ENCODE results near the gene VWF.

The VWF gene

DNA sequence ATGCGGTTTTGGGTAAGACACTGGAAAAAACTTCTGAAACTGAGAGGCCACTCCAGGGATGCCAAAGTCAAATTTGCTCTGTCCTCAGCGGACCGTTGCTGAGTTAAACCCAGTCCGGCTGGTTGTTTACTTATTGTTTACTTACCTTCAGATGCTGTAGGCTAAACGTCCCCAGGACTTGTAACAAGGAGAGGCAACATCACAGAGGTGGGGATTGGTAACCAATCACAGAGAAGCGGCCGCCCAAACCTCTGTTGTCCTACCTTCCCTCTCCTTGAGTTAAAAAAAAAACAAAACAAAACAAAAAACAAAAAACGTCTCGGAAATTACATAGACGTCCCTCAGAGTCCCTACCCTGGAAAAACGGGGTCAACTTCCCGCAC, 179.8 kb downstream of the VWF start:
- no peak for DNase-seq

DNA sequence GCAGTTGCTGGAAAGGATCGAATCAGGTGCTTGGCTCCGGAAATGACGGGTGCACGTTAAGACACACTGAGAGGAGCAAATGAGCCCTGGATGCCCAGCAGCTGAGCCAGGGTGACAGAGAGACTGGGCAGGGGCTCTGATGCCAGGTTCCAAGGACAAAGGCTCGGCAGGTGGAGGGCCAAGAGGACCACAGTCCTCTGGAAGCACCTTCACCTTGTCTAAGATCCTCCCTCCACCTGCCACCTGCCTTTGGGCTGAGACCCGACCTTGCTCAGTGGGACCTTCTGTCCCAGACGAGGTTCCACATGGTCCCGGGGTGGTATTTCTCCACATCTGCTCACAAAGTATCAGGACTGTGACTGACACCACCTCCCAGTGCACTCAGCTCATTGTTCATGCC, 180.4 kb downstream of the VWF start:
- DNase-seq, result no peak

DNA sequence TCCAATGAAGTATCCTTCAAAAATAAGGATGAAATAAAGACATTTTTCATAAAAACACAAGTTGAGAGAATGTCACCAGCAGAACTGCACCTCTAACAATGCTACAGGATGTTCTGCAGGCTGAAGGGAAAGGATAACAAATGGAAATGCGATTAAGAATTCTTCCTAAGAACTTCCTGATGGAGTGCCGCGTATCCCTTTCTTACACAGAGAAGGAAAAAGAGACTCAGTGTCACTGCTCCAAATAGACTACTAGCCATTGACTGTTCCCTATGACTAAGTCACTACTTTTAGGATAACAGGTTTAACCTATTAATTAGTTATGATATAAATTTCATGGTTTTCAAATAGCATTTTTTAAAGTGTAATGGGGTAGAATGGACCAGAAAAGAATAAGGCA, 182.6 kb downstream of the VWF start:
- no peak for DNase-seq

GRCh38 chr12:5927732-5928516, 196.5 kb downstream of the VWF start:
- no peak for DNase-seq

DNA sequence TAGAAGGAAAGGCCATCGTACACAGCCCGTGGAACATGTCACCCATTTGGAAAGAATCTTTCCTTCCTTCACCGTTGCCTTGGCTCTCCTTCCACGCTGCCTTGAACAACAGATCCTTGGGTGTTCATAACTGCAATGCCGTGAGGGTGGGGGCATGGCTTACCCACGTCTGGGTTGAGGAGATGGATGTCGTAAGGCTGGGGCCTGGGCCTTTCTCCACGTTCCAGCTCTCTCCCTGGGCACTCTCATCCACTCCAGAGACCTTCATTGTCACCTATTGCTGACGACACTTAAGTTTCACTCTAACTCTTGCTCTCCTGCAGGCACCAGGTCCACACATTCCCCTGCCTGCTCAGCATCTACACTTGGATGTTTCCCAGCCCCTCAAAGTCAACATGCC, 198.8 kb downstream of the VWF start:
- DNase-seq, result no peak

DNA sequence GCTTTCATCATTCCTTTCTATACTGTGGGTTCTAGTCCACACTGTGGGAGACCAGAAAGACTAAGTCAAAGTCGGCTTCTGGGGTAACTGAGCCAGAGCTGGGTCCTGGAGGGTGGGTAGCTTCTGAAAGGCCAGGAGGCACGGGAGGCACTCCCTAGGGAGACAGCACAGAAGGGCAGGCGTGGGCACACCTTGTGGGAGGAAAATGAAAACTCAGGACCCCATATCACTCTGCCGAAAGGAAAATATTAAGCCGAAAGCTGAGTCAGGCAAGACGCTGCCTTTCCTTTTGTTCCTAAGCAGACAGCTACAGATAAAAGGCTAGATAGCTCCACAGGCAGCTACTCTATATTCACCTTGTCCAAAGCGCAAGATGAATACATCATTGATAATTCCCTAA, 200.1 kb downstream of the VWF start:
- no peak for DNase-seq

DNA sequence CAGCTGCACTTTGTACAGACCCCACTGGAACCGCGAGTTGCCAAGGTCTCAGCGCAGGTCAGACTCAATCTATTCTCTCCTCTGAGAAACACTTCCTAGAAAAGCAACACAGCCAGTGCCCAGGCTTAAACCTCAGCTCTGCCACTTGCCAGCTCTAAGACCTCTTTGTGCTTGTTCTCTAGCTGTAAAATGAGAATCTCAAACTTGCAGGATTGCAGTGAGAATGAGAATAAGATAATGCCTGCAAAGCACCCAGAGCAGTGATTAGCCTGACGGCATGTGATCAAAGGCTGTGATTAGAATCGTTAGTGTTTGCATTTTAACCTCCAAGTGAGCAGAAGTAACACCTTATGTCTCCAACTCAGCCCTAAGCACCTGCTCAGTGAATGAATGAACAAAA, 200.7 kb downstream of the VWF start:
- DNase-seq, result no peak

DNA sequence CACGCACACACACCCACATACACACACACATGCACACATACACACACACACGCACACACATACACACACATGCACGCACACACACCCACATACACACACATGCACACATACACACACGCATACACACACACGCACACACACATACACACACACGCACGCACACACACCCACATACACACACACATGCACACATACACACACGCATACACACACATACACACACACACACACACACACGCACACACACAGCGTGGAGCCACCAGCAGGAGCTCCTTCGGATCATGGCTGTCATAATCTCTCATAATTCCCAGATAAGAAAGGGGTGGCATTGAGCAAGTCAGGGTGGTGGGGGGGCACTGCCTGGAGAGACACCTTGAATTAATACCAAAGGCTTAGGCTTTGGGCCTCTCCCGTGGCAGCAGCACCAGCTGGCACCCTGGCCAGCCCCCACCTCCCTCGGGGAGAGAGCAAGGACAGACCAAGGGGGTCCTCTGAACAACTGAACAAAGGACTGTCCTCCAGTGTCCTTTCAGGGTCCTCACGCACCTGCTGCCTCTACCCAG, 201.3 kb downstream of the VWF start:
- no peak for DNase-seq

GRCh38 chr12:5921966-5922899, 202.2 kb downstream of the VWF start:
- DNase-seq, result no peak

- no peak for DNase-seq
Measured at GRCh38 chr12:5921027-5921909, 203.2 kb downstream of the VWF start.

GRCh38 chr12:5916785-5917290, 207.6 kb downstream of the VWF start:
- DNase-seq, result no peak

DNA sequence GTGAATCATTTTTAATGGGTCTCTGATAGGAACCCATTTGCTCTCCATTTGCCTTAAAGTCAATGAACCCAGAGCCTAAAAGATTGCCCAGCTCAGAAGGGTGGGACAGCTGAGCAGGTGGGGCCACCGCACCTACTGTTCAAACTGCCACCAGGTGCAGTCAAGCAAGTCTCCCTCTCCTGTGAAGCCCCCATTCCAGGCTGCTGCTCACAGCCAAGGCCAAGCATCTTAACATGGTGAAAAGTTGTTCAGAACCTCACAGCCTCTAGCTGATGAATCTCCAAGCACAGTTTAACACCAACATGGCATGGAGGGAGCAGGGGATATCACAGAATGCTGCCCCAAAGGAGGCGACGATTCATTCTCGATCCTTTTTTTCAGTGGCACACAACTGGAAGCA, 209.0 kb downstream of the VWF start:
- DNase-seq, result no peak

GRCh38 chr12:5914387-5915149, 209.9 kb downstream of the VWF start:
- DNase-seq, result no peak

DNA sequence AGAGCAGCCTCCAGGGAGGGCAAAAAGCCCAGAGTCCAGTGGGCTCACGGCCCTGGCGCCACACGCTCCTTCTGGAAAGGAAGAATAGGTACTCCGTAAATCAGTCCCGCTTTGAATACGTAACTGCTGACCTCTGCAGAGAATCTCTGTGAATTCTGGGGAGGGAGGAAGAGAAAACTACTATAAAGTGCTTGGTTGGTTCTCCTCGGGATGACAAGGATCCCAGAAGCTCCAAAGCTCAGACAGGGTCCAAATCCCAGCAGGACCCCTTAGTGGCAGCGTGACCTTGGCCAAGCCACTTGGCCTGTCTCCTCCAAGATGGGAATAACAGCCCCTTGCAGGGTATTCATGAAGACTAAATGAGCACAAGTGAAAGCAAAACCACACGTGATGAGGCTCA, 211.1 kb downstream of the VWF start:
- DNase-seq, result no peak

- DNase-seq, result no peak
Measured at GRCh38 chr12:5912437-5913334, 211.8 kb downstream of the VWF start.

- no peak for DNase-seq
Measured at GRCh38 chr12:5912011-5912410, 212.5 kb downstream of the VWF start.

GRCh38 chr12:5910790-5911548, 213.5 kb downstream of the VWF start:
- DNase-seq, result no peak

DNA sequence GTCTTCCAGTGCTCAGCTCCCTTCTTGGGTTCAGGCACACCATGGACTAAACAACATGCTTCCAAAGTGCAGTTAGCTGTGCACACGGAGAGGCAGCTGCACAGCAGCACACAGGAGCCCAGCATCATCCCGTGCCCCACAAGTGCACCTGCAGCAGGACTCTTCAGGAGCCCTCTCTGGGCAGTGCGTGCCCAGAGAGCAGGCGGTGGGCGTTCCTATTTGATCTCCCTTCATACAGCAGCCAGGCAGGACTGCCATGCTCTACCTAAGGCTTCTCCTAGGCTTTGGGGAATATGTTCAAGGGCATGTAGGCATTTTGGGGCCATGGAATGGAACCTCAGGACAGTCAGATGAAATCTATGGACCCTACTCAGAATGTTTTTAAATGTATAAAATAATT, 214.9 kb downstream of the VWF start:
- no peak for DNase-seq

GRCh38 chr12:5908251-5908650, 216.2 kb downstream of the VWF start:
- DNase-seq, result no peak

DNA sequence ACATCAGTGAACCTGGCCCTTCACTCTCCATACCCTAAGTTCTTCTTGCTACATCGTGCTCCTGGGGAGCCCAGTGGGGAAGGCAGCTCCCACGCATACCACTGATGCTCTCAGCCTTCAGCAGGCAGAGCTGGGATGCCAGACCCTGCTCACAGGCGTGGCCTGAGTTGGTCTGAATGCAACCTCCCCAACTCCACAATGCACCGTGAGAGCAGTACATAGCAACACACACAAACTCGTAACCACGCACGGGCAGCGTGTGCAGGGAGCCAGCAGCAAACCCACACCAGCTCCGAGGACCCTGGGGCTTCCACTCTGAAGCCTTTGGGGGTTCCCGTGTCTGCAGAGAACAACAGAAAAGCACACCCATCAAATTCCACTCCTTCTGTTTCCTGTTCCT, 216.7 kb downstream of the VWF start:
- DNase-seq, result no peak

Measured in activated naive CD4-positive, alpha-beta T cell (primary cell).